HuH-7 (cell line): ENCODE data around the gene MYO1E.

Source experiments
- DNase-seq: peaks from one replicate; pipeline ENCODE4 v3.0.0; 2011; ENCODE audit warnings: low spot score

MYO1E gene

DNA sequence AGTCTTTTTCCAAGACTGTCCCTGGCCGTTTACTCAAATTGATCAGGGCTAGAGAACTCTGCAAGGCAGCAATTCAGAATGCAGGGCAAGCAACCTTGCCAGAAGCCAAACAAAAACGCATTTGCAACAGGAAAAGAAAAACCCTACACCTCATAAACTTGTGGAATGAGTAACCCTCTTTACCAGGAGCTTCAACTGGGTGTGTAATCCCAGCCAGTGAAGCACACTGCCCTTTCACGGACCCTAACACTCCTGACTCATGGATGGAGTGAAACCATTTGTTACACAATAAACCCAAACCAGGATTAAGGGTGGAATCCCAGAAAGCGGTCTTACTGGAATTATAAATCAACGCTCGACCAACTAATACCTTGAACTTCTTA lies 180.8 kb downstream of the MYO1E start:
- DNase-seq: no peak

DNA sequence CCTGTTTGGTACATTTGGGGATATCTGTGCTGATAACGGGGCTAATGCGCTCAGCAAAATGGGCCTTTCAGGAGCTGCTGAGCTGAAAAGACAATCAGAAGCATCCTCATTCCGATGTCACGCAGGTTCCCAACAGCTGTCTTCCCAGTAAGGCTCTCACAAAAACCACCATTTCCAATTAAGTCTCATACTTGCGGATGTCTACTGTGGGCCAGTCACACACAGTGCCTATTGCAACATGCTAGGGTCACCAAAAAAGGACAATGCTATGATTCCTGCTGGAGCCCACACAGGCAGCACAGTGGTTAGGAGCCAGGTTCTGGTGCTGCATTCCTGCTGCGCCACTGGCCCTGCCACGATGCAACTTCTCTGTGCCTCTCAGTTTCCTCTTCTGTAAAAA lies 182.4 kb downstream of the MYO1E start:
- DNase-seq: no peak

DNA sequence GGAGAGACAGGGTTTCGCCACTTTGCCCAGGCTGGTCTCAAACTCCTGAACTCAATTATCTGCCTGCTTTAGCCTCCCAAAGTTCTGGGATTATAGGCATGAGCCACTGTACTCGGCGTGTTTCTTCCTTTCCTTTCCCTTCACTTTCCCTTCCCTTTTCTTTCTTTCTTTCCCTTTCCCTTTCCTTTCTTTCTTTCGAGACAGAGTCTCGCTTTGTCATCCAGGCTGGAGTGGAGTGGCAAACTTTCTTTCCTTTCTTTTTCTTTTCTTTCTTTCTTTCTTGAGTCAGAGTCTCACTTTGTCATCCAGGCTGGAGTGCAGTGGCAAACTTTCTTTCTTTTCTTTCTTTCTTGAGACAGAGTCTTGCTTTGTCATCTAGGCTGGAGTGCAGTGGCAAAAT lies 183.4 kb downstream of the MYO1E start:
- no peak for DNase-seq

DNA sequence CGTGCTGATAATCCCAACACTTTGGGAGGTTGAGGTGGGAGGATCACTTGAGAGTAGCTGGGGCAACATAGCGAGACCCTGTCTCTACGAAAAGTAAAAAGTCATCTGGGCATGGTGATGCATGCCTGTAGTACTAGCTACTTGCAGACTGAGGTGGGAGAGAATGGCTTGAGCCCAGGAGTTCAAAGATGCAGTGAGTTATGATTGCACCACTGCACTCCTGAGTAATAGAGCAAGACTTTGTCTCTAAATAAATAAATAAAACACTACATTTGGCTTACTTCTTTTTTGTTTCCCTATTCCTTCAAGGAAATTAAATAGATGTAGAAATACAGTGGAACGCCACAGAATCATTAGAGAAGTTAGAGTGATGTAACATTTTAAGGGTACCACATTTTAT lies 186.2 kb downstream of the MYO1E start:
- no peak for DNase-seq

DNA sequence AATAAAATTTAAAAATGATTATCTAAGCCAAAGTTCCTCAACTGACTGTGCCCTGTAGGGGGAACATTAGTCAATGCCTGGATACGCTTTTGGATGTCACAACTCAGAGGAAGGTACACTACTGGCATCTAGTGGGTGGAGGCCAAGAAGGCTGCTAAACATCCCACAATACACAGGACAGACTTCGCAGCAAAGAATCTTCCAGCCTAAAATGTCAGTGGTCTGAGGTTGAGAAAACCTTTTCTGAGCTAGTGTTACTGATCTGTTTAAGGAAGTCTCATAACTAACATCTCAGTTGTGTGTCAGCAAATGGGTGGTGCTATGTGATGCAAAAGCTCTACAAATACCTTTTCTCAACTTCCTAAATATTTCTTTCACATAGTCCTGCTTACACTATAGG lies 186.9 kb downstream of the MYO1E start:
- no peak for DNase-seq

DNA sequence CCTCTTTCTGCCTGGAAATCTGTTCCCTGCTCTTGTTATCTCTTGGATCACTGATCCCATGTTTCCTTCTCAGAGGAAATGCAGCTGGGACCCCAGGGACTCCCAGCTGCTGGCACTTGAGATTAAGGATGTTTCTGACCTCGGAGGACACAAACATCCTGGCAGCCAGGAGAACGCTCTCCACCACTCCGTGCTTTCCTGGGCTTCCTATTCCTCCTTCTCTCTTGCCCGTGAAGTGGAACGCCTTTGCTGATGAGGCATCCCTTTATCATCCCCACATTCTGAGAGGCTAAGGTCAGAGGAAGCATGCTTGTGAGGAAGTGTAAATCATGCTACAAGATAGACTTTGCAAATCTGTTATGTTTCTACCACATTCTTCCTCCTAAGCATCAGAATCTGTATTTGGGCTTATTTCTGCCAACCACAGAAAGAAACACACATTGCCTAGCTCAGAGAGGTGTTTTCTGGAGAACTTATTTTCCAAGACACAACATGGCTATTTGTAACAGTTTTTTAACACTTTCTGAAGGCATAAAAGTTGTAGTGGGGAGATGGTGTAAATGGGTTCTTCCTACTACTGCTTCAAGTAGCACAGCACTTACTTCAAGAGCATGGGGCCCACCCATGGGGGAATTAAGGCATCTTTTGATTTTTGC lies 191.6 kb downstream of the MYO1E start:
- no peak for DNase-seq

DNA sequence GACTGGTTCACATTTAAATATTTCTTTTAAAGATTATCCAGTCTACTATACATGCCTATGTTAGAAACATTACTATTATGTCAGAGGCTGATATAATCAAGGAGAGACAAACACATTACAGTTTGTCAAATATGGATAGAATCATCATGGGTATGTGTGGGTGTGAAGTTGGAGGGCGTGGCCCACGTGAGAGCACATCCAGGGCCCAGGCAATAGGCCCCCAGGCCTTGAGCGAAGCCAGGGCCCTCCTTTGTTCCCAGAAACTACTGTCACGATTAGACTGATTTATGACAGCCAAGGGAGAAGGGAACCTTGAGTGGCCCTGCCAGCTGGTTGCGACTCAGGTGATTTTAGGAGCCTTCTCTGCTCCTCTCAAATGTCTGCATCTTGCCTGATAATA lies 193.0 kb downstream of the MYO1E start:
- no peak for DNase-seq

DNA sequence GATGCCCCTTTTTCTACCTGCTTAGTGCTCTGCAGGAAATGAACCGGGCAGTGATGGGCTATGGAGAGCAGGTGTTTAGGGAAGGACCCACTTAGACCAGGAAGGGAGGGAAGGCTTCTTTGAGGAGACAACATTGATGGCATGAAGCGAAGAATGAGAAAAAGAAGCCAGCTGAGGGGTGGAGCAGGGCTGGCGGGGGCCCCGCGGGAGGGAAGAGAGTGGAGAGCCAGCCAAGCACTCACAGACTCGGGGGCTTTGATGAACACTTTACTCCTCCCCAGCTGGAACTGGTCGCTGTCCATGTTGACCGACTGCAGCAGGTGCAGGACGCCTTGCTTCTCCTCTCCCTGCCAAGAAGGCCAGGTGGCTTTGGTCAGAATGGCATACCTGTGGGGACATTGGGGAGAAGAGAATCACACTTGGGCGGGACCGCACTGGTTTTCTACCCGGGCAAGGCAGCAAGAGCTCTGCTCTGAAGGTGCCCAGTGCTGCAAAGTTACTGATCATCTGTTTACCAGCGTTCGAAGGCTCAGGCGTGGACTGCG lies 194.4 kb downstream of the MYO1E start:
- DNase-seq: no peak

DNA sequence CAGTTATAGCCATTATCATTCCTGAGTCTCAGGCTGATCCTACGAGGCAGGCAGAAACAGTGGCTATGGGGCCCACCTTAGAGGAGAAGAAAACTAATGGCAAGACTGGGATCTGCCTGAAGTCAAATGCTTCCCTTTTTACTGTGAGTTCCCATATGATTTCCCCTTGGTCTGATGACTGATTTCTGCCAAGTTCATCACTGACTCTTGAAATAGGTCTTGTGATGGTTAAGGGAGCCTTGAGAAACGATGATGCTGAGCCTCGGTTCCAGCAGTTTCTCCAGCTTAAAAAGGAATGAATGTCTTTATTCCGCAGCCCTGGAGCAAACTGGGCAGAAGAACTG lies 195.4 kb downstream of the MYO1E start:
- no peak for DNase-seq

DNA sequence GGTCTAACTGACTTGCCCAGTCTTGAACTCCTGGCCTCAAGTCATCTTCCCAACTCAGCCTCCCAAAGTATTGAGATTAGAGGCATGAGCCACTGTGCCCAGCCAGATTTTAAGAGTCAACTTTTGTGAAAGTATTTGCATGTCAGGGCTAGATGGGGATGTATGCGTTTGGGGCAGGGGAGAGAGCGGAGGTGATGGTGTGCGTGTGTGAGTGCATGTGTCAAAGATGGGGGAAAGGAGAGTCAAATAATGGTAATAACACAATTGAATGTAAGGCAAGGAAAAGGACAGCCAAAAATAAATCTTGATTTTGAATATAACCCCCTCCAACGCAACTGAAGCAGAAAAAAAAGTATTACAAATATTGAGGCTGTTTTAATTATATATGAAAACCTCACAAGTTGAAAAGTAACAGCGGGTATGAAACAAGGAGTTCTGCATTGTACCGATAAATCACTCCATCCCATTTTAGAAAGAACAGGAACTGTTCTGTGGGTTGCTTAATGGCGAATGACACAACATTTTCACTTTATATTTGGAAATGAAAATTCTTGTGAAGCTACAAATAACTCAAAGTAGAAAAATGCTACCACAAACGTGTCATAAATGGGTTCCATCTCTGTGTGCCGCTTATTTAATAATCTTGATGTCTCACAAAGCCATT lies 195.9 kb downstream of the MYO1E start:
- DNase-seq: no peak

DNA sequence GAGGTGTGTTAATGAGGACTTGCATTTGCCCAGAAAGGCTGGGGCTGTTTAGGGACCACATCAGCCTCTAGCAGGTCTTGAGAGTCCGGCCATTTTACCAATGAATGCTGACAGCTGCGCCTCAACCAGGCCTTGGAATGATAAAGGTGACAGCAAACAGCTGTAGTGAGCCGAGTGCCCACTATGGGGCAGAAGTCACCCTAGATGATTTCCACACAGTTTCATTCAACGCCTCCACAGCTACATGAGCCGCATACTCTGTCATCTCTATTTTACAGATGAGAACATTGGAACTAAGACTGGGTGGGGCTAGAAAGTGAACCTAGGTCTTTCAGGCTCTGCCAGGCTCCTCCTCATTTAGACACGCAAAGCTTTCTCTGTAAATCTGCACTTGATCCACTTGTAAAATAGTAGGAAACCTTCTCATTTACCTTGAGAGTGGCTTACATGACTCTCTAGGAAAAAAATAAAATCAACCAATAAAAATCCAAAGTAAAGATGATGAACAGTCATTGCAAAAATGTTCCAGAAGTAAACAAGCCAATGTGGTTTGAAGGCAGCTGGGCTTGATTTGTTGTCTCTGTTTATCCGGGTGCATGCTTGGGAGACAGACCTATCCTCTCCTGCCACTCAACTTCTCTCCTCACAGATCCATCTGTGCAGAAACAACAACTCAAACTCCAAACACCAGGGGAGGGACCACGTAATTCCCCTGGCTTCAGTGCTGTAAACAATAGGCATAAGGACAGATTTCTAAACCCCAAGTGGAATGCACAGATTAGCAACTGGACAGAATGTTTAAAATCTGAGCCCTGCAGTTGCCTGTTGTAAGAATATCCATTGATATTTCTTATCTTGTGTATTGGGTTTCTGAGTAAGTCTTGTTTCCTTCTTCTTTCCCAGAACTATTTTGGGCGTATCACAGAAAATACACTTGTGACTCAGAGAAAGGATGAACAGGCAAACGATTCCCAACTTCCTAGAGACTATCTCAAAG lies 197.5 kb downstream of the MYO1E start:
- peak; percentile 69 for DNase-seq

DNA sequence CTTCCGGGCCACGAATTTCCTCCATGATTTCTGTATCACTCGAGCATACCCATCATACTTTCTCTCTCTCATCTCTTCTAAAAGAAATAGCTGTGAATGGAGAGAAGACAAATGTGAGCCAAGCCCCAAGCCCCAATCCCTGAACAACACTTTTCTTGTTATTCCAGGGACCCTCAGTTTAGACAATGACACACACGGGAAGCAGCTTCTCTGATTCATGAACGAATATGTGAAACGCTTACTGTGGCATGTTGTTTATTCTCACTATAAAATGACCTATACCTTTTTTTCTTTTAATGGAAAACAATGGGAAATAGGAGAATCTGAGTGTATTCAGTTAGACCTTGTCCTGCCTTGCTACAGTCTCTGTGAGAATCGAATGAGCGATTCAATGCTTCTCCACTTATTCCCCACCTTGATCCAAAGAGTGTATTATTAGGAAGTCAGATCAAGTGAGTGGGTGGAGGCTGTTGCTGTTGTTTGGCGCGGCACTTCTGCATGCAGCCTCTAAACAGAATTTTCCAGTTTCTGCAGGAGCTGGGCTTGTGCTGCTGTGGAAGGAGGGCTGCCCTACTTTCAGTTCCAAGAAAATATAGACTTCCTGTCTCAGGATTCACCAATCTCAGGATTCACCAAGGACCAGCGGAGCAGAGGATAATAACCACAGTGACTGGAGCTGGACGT lies 198.4 kb downstream of the MYO1E start:
- DNase-seq: no peak

DNA sequence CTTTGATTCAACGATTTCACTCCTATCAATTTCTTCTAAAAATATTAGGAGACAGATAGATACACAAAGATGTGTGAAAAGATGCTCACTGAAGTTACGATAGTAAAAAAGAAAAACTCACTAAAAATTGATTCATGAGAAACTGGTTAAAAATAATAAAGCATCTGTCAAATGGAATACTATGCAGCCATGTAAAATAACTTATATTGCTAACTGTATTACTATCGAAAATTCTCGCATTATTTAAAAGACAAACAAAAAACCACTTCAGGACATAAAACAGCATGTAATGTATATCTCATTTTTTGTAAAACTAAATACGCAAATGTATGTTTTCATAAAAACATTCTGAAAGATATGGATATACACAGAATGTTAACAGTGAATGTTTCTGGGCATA lies 199.5 kb downstream of the MYO1E start:
- no peak for DNase-seq

DNA sequence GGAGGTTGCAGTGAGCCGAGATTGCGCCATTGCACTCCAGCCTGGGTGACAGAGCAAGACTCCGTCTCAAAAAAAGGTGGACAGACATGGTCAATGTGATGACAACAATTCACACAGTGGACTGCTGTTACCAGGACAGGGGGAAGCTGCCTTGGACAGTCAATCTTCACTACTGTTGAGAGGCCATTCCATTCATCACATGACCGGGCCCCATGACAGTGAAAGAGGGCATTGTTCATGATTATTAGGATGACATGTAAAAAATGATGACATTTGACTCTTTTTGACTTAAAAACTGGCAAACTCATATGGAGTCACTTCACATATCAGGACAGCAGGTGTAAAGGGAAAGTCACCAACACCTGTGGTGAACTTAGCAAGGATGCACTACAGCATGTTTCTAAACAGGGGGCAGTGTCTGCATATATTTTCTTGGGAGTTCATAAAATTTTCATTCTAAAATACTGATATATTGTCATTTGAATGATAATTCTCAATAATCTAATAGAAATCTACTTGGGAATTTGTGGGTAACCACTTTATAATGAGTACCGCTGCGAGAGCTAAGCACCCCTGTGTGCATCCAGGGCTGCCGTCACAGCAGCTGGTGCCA lies 200.3 kb downstream of the MYO1E start:
- no peak for DNase-seq

DNA sequence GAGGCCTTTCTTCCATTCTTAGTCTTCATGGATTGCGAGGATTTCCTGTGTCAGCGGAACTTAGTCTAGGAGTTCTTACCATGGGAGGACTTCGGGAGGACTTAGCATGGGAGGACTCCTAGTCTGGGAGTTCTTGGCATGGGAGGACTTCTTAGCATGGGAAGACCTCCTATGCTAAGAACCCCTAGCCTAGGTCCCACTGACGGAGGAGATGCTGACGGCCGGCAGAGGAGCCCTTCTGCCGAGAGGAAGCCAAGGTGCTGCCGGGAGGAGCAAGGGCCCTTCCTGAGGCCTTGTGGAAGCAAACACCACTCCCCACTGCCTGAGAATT lies 201.6 kb downstream of the MYO1E start:
- DNase-seq: no peak

DNA sequence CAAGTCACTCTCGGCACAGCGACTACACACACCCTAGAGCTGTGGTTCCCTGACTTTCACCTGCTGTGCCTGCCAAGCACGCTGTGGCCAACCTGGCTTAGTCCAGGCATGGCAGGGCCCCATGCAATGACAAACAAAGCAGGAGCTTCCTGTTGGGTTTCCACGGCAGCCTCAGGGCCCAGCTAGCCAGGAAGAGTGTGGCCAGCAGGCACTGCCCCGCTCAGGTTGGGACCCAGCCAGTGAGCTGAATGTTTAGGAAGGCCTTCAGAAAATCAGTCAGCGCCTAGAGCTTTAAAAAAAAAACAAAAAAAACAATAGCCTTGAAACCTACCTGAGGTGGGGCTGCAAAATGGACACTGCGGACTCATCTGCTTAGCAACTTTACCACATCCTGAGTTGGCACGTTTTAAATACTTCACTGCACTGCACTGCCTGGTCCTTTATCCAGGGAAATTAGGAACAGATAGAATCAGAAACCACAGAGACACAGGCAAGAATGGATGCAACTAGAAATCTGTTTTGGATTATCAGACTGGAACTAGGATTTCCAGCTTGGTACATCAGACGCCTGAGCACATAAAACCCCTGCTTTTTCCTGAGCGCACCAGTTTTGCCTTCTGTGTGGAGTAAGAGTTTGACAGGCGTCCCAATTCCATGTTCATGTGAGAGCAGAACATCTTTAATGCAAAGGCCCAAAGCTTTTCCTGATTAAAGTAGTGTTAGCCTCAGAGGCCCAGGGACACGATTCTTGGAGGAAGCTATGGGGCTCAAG lies 202.2 kb downstream of the MYO1E start:
- DNase-seq: no peak

DNA sequence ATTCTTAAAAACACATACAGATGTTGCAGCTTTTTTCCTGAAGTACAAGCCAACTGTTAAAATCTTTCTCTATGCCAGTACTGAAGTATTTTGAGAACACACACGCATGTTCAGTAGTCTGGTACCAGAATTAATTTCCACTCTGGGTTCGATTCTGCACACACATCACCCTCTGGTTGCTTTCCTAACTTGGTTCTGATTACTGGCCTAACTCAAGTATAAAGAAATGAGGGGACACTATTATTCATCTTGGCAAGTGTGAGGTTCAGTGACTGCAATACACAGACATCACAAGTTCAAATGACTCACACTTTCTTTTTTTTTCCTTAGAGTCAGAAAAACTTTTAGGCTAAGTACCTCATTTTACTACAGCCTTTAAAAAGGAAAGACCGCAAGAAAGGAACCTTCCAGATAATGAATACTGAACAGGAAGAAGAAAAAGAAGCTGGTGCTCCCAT lies 203.4 kb downstream of the MYO1E start:
- no peak for DNase-seq

DNA sequence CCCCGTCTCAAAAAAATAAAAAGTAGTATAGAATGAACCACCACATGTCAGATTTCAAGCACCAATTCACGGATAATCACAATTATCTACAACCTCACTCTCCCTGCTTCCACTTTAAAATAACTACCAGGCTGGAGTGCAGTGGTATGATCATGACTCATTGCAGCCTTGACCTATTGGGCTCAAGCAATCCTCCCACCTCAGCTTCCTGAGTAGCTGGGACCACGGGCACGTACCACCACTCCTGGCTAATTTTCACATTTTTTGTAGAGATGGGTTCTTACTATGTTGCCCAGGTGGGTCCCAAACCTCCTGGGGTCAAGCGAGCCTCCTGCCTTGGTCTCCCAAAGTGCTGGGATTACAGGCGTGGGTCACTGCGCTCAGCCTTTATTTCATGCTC lies 204.1 kb downstream of the MYO1E start:
- DNase-seq: no peak

DNA sequence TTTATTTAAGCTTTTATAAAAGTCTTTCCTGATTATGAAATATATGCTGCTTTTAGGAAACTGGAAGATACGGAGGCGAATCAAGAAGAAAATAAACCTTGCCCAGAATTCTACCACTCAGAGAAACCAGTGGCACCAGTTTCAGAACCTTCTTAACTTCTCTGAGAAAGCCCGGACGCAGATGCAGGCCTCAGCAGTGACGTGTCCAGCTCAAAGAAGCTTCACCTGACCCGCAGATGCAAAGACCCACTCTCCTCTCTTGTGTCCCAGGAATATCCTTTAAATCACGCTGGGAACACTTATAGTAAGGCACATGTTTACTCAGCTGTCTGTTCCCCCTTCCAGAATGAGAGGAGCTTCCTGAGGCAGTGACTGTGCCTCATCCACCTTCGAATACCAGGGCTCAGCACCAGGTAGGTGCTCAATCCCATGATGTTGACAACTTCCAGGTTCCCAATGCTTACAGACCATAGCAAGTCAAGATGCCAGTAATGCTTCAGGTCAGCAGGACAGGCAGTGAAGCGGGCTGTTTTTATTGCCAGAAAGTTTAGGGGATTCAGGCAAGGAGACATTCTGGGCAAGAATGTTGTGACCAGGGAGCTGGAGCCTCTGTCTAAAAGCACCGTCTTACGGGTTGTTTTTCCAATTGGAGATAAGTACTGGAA lies 205.9 kb downstream of the MYO1E start:
- no peak for DNase-seq

DNA sequence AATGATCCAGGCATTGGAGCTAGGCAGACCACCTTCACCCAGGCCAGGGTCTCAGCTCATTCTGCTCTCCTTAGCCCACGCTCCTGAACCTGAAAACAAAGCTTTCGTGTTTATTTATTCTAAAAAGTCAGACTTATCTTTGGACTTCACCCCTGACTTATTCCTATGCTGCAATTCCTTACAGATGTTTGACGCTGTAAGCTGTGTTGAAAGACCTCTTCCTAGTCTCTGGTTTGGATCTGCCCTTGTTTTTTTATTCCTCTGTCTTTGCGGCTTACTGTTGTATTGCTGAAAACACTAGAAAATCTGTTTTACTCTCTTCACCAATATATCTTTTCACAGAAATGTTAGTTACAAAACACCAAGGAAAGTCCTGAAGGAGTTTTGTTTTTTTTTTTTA lies 206.5 kb downstream of the MYO1E start:
- peak; percentile 17 for DNase-seq

DNA sequence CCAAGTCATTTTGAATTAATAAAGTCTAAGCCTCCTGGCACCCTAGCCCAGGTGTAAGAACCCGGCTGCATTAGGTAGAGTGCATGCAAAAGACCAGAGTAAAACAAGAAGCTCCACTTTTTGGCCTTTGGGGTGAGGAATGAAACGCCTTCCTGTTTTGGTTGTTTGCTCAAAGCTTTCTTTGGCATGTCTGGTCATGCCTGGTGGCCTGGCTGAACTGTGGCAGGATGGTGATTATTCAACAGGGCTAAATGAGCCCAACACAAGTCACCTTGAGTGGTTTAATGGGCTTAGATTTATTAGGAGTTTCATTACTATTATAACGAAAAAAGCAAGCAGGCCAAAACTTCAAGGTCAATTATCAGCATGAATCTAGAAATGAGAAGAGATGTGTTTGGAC lies 206.9 kb downstream of the MYO1E start:
- no peak for DNase-seq
